Stimulated activated CD8-positive, alpha-beta memory T cell treated with anti-CD3 and anti-CD28 coated beads, Interleukin-7, amount 100 ng/mL, for 1 hour (primary cell): Measurements from ENCODE around the gene THAP12.
"Not testable (repeated sequence)": the region's sequence is repeated elsewhere in the genome, so short reads cannot be mapped to it uniquely, and the experiment has no call there.

Source experiments
- DNase-seq, 2 donors: peaks; one replicate each; pipeline ENCODE4 v3.0.0-alpha.2; 2020; ENCODE audit warnings: low read depth in 2 of 2

Gene THAP12, protein sequence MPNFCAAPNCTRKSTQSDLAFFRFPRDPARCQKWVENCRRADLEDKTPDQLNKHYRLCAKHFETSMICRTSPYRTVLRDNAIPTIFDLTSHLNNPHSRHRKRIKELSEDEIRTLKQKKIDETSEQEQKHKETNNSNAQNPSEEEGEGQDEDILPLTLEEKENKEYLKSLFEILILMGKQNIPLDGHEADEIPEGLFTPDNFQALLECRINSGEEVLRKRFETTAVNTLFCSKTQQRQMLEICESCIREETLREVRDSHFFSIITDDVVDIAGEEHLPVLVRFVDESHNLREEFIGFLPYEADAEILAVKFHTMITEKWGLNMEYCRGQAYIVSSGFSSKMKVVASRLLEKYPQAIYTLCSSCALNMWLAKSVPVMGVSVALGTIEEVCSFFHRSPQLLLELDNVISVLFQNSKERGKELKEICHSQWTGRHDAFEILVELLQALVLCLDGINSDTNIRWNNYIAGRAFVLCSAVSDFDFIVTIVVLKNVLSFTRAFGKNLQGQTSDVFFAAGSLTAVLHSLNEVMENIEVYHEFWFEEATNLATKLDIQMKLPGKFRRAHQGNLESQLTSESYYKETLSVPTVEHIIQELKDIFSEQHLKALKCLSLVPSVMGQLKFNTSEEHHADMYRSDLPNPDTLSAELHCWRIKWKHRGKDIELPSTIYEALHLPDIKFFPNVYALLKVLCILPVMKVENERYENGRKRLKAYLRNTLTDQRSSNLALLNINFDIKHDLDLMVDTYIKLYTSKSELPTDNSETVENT

DNA sequence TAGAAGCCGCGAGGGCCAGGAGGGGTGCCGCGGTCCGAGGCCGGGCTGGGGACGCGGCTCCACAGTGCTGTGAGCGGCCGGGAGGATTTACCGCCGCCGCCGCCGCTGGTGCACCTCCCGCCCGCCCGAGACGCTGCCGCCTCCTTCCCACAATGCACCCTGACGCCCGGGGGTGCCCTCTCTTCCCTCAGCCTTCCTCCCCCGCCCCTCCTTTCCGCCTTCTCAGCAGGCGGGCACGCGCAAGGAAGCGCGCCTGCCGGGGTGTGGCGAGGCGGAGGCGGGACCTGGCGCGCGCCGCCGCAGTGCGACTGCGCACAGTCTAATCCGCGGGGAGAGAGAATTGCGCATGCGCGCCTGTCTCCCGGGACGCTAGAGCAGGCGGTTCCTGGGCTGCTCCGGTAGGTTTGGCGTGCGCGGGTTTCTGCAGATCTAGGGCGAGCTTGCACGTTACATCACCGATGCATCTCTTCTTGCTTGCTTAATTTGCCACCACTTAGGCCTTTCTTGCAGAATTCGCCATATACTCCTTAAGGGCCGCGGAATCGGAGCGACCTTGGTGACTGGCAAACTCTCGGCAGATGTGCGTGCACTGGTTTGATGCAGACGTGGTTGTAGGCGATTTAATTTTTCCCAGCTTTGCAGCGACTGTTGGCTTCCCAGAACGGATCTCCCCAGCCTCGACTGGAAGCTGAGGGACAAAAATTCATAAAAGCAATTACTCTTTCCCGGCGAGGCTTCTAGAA lies at the start of gene THAP12, which contains the start of gene GVQW3:
TSS of gene THAP12 (minus strand) at position 156 of the 743 bp plus-strand sequence. CDS start 296 bp downstream, outside the sequence.
TSS of gene GVQW3 (plus strand) at position 347 of the 743 bp plus-strand sequence. CDS start 506 bp downstream, outside the sequence.
- peak; percentile 91 for DNase-seq

DNA sequence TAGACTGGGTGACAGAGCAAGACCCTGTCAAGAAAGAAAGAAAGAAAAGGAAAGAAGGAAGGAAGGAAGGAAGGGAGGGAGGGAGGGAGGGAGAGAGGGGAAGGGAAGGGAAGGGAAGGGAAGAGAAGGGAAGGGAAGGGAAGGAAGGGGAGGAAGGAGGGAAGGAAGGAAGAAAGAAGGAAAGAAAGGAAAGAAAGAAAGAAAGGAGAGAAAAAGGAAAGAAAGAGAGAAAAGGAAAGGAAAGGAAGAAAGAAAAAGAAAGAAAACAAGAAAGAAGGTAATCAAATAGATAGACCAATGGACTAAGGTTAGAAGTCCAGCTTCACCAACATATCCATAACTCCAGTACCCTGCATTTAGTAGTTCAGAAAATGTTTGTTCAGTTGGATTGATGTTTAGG lies 45.7 kb upstream of the THAP12 start:
- no peak for DNase-seq

DNA sequence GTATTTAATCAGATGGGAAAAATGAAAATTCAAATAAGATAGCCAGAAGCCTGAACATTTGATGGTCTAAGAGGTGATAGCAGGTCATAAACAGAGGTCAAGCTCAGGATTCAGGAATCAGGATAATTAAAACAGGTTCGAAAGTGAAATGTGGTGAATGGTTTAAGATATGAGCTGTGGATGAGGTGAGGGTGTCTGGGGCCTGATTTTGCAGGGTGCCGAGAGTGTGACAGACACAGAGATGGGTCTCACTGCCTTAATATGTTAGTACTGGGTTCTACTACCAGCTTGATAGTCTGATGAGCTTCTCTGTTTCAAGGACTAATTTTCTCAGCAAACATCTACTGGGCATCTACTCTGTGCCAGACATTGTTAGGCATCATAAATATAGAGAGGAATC lies 44.0 kb upstream of the THAP12 start:
- no peak for DNase-seq

DNA sequence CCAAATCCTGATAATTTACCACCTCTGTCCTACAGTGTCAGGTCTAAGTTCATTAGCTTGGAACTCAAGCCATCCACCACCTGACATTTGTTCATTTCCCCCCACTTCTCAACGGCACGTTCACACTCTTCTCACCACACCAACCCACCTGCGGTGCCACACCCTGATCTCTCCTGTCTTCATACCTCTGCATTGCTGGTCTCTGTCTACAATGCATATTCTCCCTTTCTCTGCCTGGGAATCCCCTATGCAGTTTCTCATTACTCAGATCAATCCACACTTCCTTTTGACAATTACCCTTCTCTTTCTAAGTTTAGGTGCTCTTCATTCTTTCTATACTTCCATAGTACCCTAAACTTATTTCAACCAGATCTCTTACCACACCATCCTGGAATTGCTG lies 43.4 kb upstream of the THAP12 start:
- no peak for DNase-seq

DNA sequence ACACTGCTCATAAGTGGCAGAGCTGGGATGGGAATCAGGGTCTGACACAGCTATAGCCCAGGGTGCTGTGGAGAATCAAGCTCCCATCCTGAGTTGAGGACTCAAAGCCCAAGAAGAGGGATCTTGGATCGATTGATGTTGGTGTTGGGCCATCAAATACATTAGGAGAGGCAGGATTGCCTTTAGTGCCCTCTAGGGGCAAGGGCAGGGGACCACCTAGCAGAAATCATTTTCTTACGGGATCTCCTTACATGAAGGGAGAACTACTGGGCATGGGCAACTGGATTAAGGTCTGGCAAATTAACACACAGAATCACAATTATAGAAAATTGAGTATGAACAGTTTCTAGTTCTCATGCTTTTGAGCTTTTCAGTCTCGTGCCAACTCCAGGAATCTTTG lies 39.0 kb upstream of the THAP12 start:
- no peak for DNase-seq

DNA sequence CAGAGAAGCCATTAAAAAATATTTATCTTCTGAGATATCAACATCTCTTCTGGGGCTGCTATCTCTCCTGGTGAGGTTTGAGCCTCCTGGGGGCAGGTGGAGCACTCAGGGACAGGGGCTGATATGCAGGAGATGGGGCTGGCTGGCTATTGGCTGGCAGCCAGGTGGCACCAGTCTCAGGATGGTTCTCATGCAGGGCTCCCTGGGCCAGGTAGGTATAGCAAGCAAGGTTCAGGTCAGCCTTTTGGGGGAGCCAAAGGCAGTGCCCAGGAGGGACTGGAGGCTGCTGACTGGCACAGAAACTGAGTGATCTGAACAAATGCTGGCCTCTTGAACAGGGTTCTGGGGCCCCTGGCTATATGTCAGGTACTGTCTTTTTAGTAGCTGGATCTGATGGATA lies 34.1 kb upstream of the THAP12 start:
- DNase-seq: no peak

DNA sequence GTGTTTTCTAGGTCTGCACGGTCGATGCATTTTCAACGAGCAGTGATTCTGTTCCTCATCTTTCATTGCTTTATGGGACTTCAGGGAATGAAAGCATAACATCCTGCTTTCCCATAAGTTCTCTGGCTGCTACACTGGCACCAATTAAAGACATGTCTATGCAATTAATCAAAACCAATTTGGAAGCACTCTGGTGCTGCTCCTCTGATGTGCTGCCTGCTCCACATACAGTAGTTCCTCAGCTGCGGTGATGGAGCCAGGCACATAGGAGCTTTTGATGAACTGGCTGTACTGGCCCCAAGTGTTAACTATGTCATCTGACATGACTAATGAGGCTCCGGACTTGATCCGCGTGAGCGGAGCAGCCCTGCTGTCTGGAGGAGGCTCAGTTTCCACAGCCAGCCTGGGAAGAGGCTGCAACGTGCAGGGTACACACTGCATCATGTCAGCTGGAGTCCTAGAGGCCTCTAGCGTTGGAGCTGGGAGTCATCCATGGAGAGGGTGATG lies 30.0 kb upstream of the THAP12 start:
- DNase-seq: no peak

DNA sequence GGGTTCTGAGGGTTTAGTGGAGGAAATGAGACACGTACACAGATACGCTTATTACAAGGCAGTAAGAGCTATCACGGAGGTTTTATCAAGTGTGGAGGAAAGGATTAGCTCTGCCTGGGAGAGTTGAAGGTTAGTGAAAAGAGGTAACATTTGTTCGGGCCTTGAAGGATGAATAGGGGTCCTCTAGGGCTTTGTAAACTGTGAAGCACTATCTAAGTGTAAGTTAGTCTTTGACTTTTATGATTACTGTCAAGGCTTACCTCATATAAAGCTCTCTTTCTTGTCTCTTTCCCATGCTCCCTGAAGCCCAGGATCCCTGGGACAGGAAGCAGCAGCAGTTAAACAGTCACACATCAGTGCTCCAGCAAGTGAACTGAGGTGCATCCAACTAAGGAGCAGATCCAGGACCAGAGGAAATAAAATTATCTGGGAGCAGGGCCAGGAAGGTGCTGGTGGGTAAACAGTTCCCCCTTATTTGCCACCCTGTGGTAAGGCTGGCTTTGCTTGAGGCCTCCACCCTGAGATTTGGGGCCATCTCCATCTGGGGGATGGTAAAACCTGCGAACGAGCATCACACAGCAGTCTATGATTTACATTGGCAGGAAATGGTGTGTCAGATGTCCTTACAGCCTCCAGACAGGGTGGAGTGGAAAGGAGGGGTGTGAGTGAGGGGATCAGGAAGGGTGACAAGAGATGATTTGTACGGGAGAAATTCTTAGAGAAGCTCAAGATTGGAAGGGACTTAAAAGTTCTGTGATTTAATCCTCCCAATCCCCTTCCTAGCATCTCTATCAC lies 27.4 kb upstream of the THAP12 start:
- no peak for DNase-seq

DNA sequence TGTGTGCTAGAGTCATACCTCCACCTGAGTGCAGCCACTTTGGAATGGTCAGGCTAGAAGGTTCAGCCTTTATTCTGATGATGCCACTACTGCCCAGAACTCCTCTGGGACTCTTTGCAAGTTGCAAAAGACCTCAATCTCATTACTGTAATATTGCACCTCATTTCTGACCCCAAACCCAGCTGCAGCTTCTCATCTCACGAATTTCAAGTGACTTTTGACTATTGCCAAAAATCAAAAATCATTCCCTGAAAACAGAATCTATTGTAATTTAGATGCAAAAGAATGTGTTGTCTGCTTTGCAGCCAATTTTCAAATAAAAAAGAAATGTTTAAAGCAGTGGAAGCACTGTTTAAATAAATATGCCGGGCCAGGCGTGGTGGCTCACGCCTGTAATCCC lies 25.4 kb upstream of the THAP12 start:
- no peak for DNase-seq

DNA sequence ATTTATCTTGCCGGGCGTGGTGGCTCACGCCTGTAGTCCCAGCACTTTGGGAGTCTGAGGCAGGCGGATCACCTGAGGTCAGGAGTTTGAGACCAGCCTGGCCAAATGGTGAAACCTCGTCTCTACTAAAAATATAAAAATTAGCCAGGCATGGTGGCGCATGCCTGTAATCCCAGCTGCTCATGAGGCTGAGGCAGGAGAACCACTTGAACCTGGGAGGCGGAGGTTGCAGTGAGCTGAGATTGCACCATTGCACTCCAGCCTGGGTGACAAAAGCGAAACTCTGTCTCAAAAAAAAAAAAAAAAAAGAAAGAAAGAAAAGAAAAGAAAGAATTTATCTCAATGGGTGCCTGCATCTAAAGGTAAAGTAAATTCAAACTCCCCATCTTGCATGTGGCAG lies 20.6 kb upstream of the THAP12 start:
- DNase-seq: not testable (repeated sequence)

DNA sequence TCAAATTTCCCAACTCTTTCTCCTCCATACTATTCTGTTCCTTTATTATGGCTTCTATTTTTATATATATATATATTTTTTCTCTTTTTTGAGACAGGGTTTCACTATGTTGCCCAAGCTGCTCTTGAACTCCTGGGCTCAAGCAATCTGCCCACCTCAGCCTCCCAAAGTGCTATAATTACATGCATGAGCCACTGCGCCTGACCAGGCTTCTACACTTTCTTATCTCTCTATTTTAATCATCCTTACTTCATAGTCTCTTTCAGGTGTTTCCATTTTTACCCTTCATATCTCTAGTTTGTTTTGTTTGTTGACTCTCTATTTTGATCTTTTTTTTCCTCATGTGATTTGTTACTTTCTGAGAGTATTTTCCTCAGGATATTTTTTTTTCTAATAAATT lies 20.0 kb upstream of the THAP12 start:
- DNase-seq: no peak

DNA sequence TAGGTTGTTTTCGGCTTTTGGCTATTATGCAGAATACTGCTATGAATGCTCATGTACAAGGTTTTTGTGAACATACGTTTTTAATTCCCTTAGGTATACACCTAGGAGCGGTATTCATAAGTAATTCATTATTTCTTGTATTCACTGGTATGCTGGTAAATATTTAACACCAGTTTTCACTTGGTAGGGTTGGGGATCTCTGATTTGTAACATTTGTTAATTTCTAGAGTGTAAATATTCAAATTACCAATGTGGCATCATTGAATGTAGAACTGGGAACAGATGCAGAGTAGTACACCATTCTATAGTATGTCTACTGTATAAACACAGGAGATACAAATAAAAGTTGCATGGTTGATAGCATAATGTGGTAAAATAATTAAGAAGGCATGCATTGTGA lies 16.5 kb upstream of the THAP12 start:
- no peak for DNase-seq

DNA sequence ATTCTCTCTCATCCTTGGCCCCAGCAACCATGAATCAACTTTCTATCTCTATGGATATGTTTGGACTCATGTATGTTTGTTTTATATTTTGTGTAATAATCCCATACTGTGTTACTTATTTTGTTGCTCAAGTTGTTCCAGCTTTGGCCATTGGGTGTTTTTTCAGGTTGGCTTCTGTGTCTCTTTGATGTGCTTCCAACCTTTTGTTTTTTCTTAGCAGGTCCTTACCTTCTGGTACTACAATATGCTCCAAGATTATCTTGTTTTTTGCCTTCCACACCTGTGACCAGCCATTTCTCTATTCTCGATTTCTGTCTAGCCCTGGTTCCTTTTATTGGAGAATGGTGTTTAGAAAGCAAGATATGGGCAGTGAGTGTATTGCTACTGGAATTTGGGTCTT lies 14.4 kb upstream of the THAP12 start:
- no peak for DNase-seq

DNA sequence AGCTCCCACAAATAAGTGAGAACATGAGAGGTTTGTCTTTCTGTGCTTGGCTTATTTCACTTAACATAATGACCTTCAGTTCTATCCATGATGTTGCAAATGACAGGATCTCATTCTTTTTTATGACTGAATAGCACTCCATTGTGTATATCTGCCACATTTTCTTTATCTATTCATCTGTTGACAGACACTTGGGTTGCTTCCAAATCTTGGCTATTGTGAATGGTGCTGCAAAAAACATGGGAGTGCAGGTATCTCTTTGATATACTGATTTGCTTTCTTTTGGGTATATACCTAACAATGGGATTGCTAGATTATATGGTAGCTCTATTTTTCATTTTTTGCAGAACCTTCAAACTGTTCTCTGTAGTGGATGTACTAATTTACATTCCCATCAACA lies 13.5 kb upstream of the THAP12 start:
- no peak for DNase-seq

DNA sequence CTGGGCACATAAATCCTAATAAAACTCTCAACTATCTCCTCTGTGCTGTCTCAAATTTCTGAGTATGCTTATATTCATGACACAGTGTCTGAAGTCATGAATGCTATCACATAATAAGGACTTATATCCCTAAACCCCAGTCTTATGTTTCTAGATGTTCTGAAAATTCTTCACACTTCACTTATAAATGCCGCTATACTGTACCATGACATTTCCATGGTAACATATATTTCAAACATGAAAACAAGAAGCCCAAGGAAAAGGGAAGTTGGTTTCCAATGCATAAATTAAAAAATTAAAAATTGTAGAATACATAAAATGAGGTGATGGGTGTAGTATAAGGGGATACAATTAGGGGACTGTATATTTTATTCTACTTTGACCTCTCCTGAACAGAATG lies 11.9 kb upstream of the THAP12 start:
- DNase-seq: no peak

DNA sequence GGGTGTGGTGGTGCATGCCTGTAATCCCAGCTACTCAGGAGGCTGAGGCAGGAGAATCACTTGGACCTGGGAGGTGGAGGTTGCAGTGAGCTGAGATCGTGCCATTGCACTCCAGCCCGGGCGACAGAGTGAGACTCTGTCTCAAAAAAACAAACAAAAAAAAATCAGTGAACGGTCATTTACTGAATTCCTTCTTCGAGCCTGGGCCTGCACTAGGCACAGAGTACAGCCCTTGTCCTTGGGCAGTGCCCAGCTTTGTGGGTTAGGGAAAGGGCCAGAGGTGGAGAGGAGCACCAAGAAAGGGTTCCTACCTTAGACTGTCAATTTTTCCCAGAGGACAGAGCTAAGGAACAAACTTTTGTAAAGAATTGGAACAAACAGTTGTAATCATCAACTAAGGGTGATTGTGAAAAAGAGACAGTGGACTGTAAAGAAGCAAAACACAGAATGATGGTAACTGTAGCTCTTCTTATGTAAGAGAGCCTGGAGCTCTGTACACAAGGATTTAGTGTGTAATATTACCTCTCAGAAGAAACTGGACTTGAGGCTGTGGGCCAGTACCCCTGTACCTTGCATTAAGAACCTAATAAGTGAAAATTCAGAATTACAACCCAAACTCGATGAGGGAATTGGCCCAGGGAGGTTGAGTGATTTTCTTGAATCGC lies 11.0 kb upstream of the THAP12 start:
- DNase-seq: no peak

DNA sequence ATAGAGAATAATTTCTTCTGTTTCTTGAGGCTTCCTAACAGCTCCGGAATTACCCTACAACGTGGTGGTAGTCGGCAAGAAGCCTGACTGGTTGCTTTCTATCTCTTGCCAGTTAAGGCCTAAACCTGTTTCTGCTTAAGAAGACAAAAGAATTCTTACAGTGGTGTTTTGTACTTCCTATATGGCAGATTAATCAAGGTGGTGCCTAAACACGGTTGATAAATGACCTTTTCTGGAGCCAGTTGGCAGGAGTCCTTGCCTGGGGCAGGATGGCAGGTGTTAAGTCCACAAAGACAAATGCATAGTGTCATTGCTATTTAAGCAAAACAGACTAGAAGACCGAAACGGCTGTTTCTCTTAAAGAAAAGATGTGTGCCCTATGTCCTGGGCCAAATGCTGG lies 10.1 kb upstream of the THAP12 start:
- DNase-seq: no peak

DNA sequence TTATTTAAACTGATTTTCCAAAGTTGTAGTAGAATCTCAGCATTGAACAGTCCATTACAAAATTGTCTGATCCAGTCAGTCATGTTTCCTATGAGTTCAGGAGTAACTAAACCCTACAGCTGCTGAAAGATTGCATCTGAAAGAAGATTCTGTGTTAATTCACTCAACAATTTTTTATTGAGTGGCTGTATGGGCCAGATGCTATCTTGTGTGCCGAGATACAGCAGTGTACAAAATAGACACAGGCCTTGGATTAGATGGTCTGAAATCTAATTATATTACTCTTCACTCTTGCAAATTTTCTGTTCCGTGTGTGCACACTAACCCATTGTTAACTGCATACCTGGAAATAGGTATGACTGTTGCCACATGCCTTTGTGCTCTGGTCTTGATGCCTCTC lies 7.5 kb upstream of the THAP12 start:
- no peak for DNase-seq

DNA sequence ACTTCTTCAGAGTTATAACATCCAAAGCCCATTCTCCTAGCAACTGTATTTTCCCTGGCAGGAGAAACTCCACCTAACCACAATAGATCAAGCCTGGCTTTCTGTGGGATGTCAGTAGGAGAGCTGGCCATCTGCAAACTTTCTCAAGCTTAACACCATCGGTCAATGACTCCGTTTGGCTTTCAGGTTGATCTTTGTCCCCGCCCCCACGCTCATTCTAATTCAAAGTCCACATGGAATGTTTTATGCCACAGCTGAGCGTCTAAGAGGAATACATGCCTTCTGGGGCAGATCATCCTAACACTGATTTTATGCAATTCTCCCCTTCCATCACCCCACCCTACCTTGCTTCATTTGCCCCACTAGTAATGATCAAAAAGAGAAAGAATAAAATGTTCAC lies 5.0 kb upstream of the THAP12 start:
- no peak for DNase-seq

DNA sequence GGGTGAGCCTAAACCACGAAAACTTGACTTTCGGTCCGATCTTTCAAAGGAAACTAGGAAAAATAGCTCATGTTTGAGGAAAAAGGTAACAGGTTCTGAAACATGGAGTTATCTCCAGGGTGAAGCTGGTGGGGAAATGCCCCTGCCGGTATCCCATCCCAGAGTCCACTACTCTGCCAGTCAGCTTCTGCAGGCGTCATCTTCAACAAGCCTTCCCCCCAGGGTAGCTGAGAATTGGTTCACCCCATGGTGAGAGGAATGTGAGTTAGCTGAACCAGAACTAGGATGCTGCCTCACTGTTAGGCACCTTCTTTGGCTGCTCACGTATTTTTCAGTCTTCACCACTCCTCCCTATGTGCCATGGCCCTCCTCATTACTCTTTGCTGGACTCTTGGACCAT lies 1.3 kb upstream of the THAP12 start:
- DNase-seq: no peak
